Esophagus squamous epithelium (tissue), 4 donors: ENCODE data around the gene RALGAPA1.

Experiments used
- POLR2A ChIP-seq, 4 donors: fragments of 450-650 bp; IDR thresholded peaks; one replicate each; pipeline ENCODE4 v1.6.1; 2017; ENCODE audit warnings: antibody characterized with exemption in 4 of 4, mild to moderate bottlenecking in 4 of 4, moderate library complexity in 3 of 4
- TF ChIP-seq, protein P1 (sequence below), 6 experiments: fragments of 450-650 bp in 4 of 6; fragments of 200-600 bp in 2 of 6; sonication (generic) in 2 of 6; IDR thresholded peaks; one replicate each; pipeline ENCODE4 v1.5.1; 2016 to 2019; ENCODE audit warnings: antibody characterized with exemption in 6 of 6, mild to moderate bottlenecking in 4 of 6, moderate library complexity in 4 of 6

DNA sequence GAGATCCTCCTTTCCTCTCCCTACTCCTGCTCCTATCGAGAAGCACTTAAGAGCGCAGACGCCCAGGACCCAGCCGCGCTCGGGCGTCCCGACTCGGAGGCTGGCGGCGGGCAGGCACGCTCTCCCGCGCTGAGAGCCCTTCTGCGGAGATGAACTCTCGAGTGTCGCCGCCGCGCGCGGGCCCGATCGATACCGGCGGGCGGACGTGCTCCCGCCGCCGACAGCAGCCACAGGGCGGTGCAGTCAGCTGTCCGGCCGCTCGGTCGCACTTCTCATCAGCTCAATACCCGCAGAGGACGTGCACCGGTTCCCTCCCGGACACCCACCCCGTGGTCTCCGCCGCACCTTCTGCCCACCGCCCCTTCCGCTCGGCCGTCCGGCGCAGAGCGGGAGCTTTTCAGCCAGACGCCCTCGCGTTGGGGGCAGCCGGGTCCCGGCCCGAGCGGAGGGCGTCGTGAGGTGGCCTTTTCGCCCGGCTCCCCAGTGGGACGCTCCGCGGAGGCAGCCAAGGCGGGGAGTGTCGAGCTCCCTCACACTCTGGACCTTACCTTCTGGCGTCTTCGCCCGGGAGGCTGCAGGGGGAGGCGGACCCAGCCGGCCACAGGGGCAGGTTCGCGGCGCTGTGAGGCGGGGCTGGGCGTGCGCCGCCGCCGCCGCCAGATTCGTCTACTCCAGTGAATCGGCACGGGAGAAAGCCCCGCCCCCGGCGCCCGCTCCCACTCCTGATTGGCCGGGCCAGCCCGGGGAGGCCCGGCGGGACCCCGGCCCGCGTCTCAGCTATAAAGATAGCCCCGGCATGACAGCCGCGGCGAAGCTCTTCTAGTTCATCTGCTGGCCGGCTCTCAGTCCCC, 275.5 kb downstream of the RALGAPA1 start, which contains the start of gene INSM2:
- TF ChIP-seq, protein P1, sequence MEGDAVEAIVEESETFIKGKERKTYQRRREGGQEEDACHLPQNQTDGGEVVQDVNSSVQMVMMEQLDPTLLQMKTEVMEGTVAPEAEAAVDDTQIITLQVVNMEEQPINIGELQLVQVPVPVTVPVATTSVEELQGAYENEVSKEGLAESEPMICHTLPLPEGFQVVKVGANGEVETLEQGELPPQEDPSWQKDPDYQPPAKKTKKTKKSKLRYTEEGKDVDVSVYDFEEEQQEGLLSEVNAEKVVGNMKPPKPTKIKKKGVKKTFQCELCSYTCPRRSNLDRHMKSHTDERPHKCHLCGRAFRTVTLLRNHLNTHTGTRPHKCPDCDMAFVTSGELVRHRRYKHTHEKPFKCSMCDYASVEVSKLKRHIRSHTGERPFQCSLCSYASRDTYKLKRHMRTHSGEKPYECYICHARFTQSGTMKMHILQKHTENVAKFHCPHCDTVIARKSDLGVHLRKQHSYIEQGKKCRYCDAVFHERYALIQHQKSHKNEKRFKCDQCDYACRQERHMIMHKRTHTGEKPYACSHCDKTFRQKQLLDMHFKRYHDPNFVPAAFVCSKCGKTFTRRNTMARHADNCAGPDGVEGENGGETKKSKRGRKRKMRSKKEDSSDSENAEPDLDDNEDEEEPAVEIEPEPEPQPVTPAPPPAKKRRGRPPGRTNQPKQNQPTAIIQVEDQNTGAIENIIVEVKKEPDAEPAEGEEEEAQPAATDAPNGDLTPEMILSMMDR (IDR thresholded peaks at IDR 0.05): no peak
- no peak for TF ChIP-seq POLR2A (IDR thresholded peaks at IDR 0.05)
